IPS DF 4.7 (cell line): ENCODE data around the gene TRDMT1.

Experiments used
- DNase-seq: peaks from one replicate; pipeline ENCODE4 v3.0.0-alpha.2; 2013; ENCODE audit warnings: low spot score; ENCODE audit errors: extremely low read depth

Gene TRDMT1

GRCh38 chr10:17210361-17210760 lies 8.9 kb upstream of the TRDMT1 start:
- DNase-seq = no peak

- DNase-seq = no peak
Measured at GRCh38 chr10:17209881-17210280, 8.4 kb upstream of the TRDMT1 start.

- no peak for DNase-seq
Measured at GRCh38 chr10:17209302-17209701, 7.8 kb upstream of the TRDMT1 start.

- DNase-seq = no peak
Measured at GRCh38 chr10:17208476-17208875, 7.0 kb upstream of the TRDMT1 start.

GRCh38 chr10:17206210-17206709 lies 4.8 kb upstream of the TRDMT1 start:
- DNase-seq = no peak

- DNase-seq = no peak
Measured at GRCh38 chr10:17203416-17203815, 1.9 kb upstream of the TRDMT1 start.

GRCh38 chr10:17202999-17203398 lies 1.5 kb upstream of the TRDMT1 start:
- no peak for DNase-seq

- DNase-seq = no peak
Measured at GRCh38 chr10:17202506-17202905, 1.0 kb upstream of the TRDMT1 start.

- DNase-seq = no peak
Measured at GRCh38 chr10:17201794-17202116, 283 bp upstream of the TRDMT1 start.

GRCh38 chr10:17200001-17200911 lies 1.2 kb downstream of the TRDMT1 start:
- DNase-seq = no peak

- no peak for DNase-seq
Measured at GRCh38 chr10:17199351-17199804, 2.1 kb downstream of the TRDMT1 start.

- no peak for DNase-seq
Measured at GRCh38 chr10:17196573-17196972, 4.9 kb downstream of the TRDMT1 start.

- no peak for DNase-seq
Measured at GRCh38 chr10:17196045-17196444, 5.4 kb downstream of the TRDMT1 start.

- no peak for DNase-seq
Measured at GRCh38 chr10:17195083-17195482, 6.4 kb downstream of the TRDMT1 start.

- DNase-seq = no peak
Measured at GRCh38 chr10:17190602-17191001, 10.9 kb downstream of the TRDMT1 start.

GRCh38 chr10:17188644-17189172 lies 12.8 kb downstream of the TRDMT1 start:
- DNase-seq = no peak

GRCh38 chr10:17185873-17186272 lies 15.6 kb downstream of the TRDMT1 start:
- DNase-seq = no peak

- no peak for DNase-seq
Measured at GRCh38 chr10:17183110-17183509, 18.4 kb downstream of the TRDMT1 start.

GRCh38 chr10:17181751-17182150 lies 19.7 kb downstream of the TRDMT1 start:
- DNase-seq = no peak

- DNase-seq = no peak
Measured at GRCh38 chr10:17181110-17181509, 20.4 kb downstream of the TRDMT1 start.

- no peak for DNase-seq
Measured at GRCh38 chr10:17179002-17179401, 22.5 kb downstream of the TRDMT1 start.

GRCh38 chr10:17178006-17178405 lies 23.5 kb downstream of the TRDMT1 start:
- DNase-seq = no peak

GRCh38 chr10:17177014-17177413 lies 24.5 kb downstream of the TRDMT1 start:
- no peak for DNase-seq
